Heart left ventricle (tissue), 16 donors: ENCODE measurements around the gene CYP19A1. TPM values are rescaled to one million over a fixed set of nuclear protein-coding genes. Genes with fewer than 3 reads are reported as not detected.

Experiments
- ATAC-seq, 4 donors: fragments of 200-7000 bp; cut with Tn5 transposase; one replicate each; pipeline ENCODE4 v1.9.1; 2020 to 2022; ENCODE audit warnings: moderate library complexity in 4 of 4, mild to moderate bottlenecking in 3 of 4, moderate number of reproducible peaks in 1 of 4
- DNase-seq, 5 donors: peaks; one replicate each; pipeline ENCODE4 v3.0.0-alpha.2; 2020
- H3K27ac ChIP-seq, 12 donors: fragments of 200-600 bp; sonication (generic) in 4 of 12; one replicate each; pipeline versions ENCODE4 v1.5.0 to v1.8.0; 2016 to 2022; ENCODE audit warnings: mild to moderate bottlenecking in 2 of 12
- H3K27me3 ChIP-seq, 9 donors: fragments of 200-600 bp; sonication (generic) in 2 of 9; one replicate each; pipeline versions ENCODE4 v1.5.1 to v1.8.0; 2016 to 2022; ENCODE audit warnings: mild to moderate bottlenecking in 3 of 9
- H3K36me3 ChIP-seq, 9 donors: fragments of 200-600 bp; sonication (generic) in 2 of 9; one replicate each; pipeline versions ENCODE4 v1.5.0 to v1.8.0; 2018 to 2022; ENCODE audit warnings: mild to moderate bottlenecking in 2 of 9
- H3K4me1 ChIP-seq, 12 donors: fragments of 200-600 bp; sonication (generic) in 4 of 12; one replicate each; pipeline versions ENCODE4 v1.5.0 to v1.8.0; 2016 to 2022; ENCODE audit warnings: mild to moderate bottlenecking in 3 of 12
- H3K4me3 ChIP-seq, 12 donors: fragments of 200-600 bp; sonication (generic) in 4 of 12; one replicate each; pipeline versions ENCODE4 v1.5.0 to v1.8.0; 2017 to 2022; ENCODE audit warnings: mild to moderate bottlenecking in 9 of 12, moderate library complexity in 4 of 12
- H3K9me3 ChIP-seq, 12 donors: fragments of 200-600 bp; sonication (generic) in 4 of 12; one replicate each; pipeline versions ENCODE4 v1.5.0 to v1.8.0; 2016 to 2022; ENCODE audit warnings: mild to moderate bottlenecking in 1 of 12
- CTCF ChIP-seq, 12 donors: fragments of 200-600 bp; sonication (generic) in 4 of 12; IDR thresholded peaks; one replicate each; pipeline versions ENCODE4 v1.5.0 to v1.8.0; 2018 to 2022; ENCODE audit warnings: antibody characterized with exemption in 12 of 12, mild to moderate bottlenecking in 5 of 12
- POLR2A ChIP-seq, 2 donors: fragments of 450-650 bp; IDR thresholded peaks; one replicate each; pipeline ENCODE4 v1.6.1; 2017; ENCODE audit warnings: antibody characterized with exemption in 2 of 2, mild to moderate bottlenecking in 2 of 2, moderate library complexity in 2 of 2
- WGBS, 4 donors: extraction: QIAGEN DNeasy Blood & Tissue Kit in 2 of 4; methylation state at CpG; one replicate each; pipeline versions ENCODE4 v1.1.5 to v1.1.7; 2013 to 2018; 5-methylcytosine and 5-hydroxymethylcytosine counted together
- intact Hi-C, 10 donors: fragments of 100-400 bp; cut with DNase I; formaldehyde crosslinking; loops; one replicate each; pipeline versions ENCODE4 v1.11.1 to v1.14.2; 2022
- polyA plus RNA-seq, 2 donors: library from polyadenylated mRNA; stranded (reverse); fragments of 200-250 nt; gene quantifications; one replicate each; pipeline ENCODE4 v1.2.3, GENCODE V29; 2013
- total RNA-seq, 9 donors: library from RNA; depleted of rRNA in 2 of 9; stranded (reverse); fragments of >200 nt in 2 of 9; fragmentation: NEBNext Ultra II Directional in 3 of 9; extraction: Animal tissue kit (Norgen Biotek cat#: 25700) in 3 of 9; gene quantifications; one replicate each; pipeline versions ENCODE4 v1.1.0 to v1.2.4, GENCODE V29; 2016 to 2023
- donor health status: ischemic (EF 13 %, LVEDD 7.1; RV severe dilation, severe dysfunction).
- donor health status: healthy with polysubstance abuse.
- donor health status: DM: no; HTN: yes; CAD: no.
- donor health status: DM: no; HTN: no; CAD: no.
- donor health status: ischemic (EF 25% LVEDD 6.9; RV normal size, moderate dysfunction).
- donor health status: ischemic (EF 25% LVEDD 5.7; RV mildly dilated, moderate dysfunction).
- donor health status: healthy.
- donor health status: DM: yes; HTN: yes; CAD: no.
- donor health status: ischemic (EF 35%, LVEDD 5.7; RV mildly dilated, moderate dysfunction).
- donor health status: nonischemic (EF 11% LVEDD 7.7; RV severe dilation, severe dysfunction).
- donor health status: DM: yes; HTN: yes; CAD: no.
- donor health status: PGD.
- donor health status: ischemic (EF 29% LVEDD 5.4; RV normal size, mild dysfunction).
- donor health status: nonischemic (EF 23%, LVEDD 6.1; RV moderate dilation, normal function).

CYP19A1 gene
- total and polyA plus RNA-seq, 11 donors = 0.15 to 5.4 (median 0.60) TPM

- no peak for TF ChIP-seq POLR2A (IDR thresholded peaks at IDR 0.05)
- TF ChIP-seq CTCF (IDR thresholded peaks at IDR 0.05) = no peak
- intact Hi-C loops = loop anchor here in 1 of 10 donors (5.0 kb wide), 1 partner anchor 47 kb away; no protein-coding TSS in a partner anchor
- H3K36me3 ChIP-seq = no peaks in the 10 kb centered on the region
- H3K27me3 ChIP-seq = no peaks in the 10 kb centered on the region
- peaks cover 0 to 66% (median 34%) of the 10 kb centered on the region in 12 donors for H3K4me1 ChIP-seq
- WGBS, 4 donors = 7 to 17% (median 8%) methylated on average over 2 of the region's 2 CpGs
- peaks cover 0 to 5% (median 0%) of the 10 kb centered on the region in 12 donors for H3K9me3 ChIP-seq
- H3K4me3 ChIP-seq = no peak overlapping the region
- DNase-seq (no peak), ATAC-seq (peak in 1 of 4 donors; percentile 13)
- peak overlapping the region in 1 of 12 donors; percentile 5 for H3K27ac ChIP-seq
Observed at GRCh38 chr15:51334011-51334451, 4.4 kb downstream of the CYP19A1 start.

- intact Hi-C loops = loop anchor here in 1 of 10 donors (5.0 kb wide), 1 partner anchor 46 kb away; no protein-coding TSS in a partner anchor
- ATAC-seq = no peak
Observed at GRCh38 chr15:51333571-51333970, 4.8 kb downstream of the CYP19A1 start.

GRCh38 chr15:51332206-51333147 is 5.9 kb downstream of the CYP19A1 start:
- ATAC-seq = peak in 2 of 4 donors; percentile 40 to 60
- WGBS, 4 donors = 61 to 71% (median 67%) methylated on average over 4 of the region's 4 CpGs
- peaks cover 0 to 66% (median 34%) of the 10 kb centered on the region in 12 donors for H3K4me1 ChIP-seq
- no peaks in the 10 kb centered on the region for H3K36me3 ChIP-seq
- intact Hi-C loops = loop anchor here in 1 of 10 donors (5.0 kb wide), 1 partner anchor 45 kb away; no protein-coding TSS in a partner anchor
- H3K27me3 ChIP-seq = no peaks in the 10 kb centered on the region
- TF ChIP-seq CTCF (IDR thresholded peaks at IDR 0.05) (no peak), POLR2A (IDR thresholded peaks at IDR 0.05) (no peak)
- H3K27ac ChIP-seq = peak overlapping the region in 2 of 12 donors; percentile 5 to 19
- no peak for DNase-seq
- H3K4me3 ChIP-seq = no peak overlapping the region
- peaks cover 0 to 5% (median 0%) of the 10 kb centered on the region in 12 donors for H3K9me3 ChIP-seq

More at GRCh38 chr15:51333571-51333970, 4.8 kb downstream of the CYP19A1 start:
- Histone ChIP-seq H3K27me3 (no peaks in the 10 kb centered on the region), H3K4me3 (no peak overlapping the region), H3K9me3 (peaks cover 0 to 5% (median 0%) of the 10 kb centered on the region in 12 donors), H3K36me3 (no peaks in the 10 kb centered on the region), H3K27ac (peak overlapping the region in 1 of 12 donors; percentile 5), H3K4me1 (peaks cover 0 to 66% (median 34%) of the 10 kb centered on the region in 12 donors)
- no peak for DNase-seq
- WGBS, 4 donors = 77 to 91% (median 90%) methylated on average over 2 of the region's 2 CpGs
- no peak for TF ChIP-seq CTCF (IDR thresholded peaks at IDR 0.05)
- no peak for TF ChIP-seq POLR2A (IDR thresholded peaks at IDR 0.05)

- intact Hi-C loops = loop anchor here in 1 of 10 donors (5.0 kb wide), 1 partner anchor 44 kb away; no protein-coding TSS in a partner anchor
- WGBS, 4 donors = 37 to 52% (median 39%) methylated on average over 5 of the region's 5 CpGs
- Histone ChIP-seq H3K36me3 (no peaks in the 10 kb centered on the region), H3K27me3 (no peaks in the 10 kb centered on the region), H3K4me3 (no peak overlapping the region), H3K9me3 (peaks cover 0 to 5% (median 0%) of the 10 kb centered on the region in 12 donors), H3K27ac (no peak overlapping the region), H3K4me1 (peaks cover 0 to 58% (median 24%) of the 10 kb centered on the region in 12 donors)
- TF ChIP-seq POLR2A (IDR thresholded peaks at IDR 0.05) (no peak), CTCF (IDR thresholded peaks at IDR 0.05) (no peak)
- ATAC-seq = no peak
- no peak for DNase-seq
Observed at GRCh38 chr15:51331141-51331540, 7.3 kb downstream of the CYP19A1 start.
